Immature natural killer cell (primary cell): Measurements from ENCODE around the gene SHISA6. TPM values are rescaled to one million over a fixed set of nuclear protein-coding genes. Genes with fewer than 3 reads are reported as not detected.

ENCODE experiments used
- DNase-seq, 3 donors: peaks; one replicate each; pipeline ENCODE4 v3.0.0; 2022; ENCODE audit warnings: mixed read lengths in 1 of 3
- H3K27ac Mint-ChIP-seq, 6 donors: one replicate each; pipeline ENCODE4 v1.8.0; 2020; ENCODE audit warnings: mixed read lengths in 6 of 6, mild to moderate bottlenecking in 5 of 6, inconsistent platforms in 4 of 6, moderate library complexity in 3 of 6
- H3K27me3 Mint-ChIP-seq, 3 donors: one replicate each; pipeline ENCODE4 v1.8.0; 2020 to 2021; ENCODE audit warnings: low read depth in 3 of 3, mild to moderate bottlenecking in 3 of 3, mixed read lengths in 3 of 3, moderate library complexity in 3 of 3, inconsistent platforms in 1 of 3
- H3K36me3 Mint-ChIP-seq, 3 donors: one replicate each; pipeline ENCODE4 v1.8.0; 2020; ENCODE audit warnings: mixed read lengths in 3 of 3, inconsistent platforms in 2 of 3, mild to moderate bottlenecking in 2 of 3
- H3K4me1 Mint-ChIP-seq, 2 donors: one replicate each; pipeline ENCODE4 v1.8.0; 2020; ENCODE audit warnings: inconsistent platforms in 2 of 2, mild to moderate bottlenecking in 2 of 2, mixed read lengths in 2 of 2, moderate library complexity in 1 of 2
- H3K4me3 Mint-ChIP-seq, 5 donors: one replicate each; pipeline ENCODE4 v1.8.0; 2020; ENCODE audit warnings: mild to moderate bottlenecking in 5 of 5, mixed read lengths in 5 of 5, inconsistent platforms in 3 of 5, moderate library complexity in 3 of 5
- H3K9me3 Mint-ChIP-seq, 6 donors: one replicate each; pipeline ENCODE4 v1.8.0; 2020; ENCODE audit warnings: mild to moderate bottlenecking in 6 of 6, mixed read lengths in 6 of 6, inconsistent platforms in 4 of 6, moderate library complexity in 3 of 6
- polyA plus RNA-seq, 3 donors: library from polyadenylated mRNA; unstranded; fragments of 300-500 nt; fragmentation: Illumina TruSeq; gene quantifications; one replicate each; pipeline ENCODE4 v1.2.3, GENCODE V29; 2021

SHISA6 gene
- polyA plus RNA-seq, 3 donors from 2014 or later: not detected

- no peak overlapping the region for H3K4me3 Mint-ChIP-seq
- H3K9me3 Mint-ChIP-seq: peaks cover 8 to 19% (median 11%) of the 10 kb centered on the region in 6 donors
- H3K27ac Mint-ChIP-seq: no peak overlapping the region
- H3K4me1 Mint-ChIP-seq: no peaks in the 10 kb centered on the region
- no peaks in the 10 kb centered on the region for H3K36me3 Mint-ChIP-seq
- H3K27me3 Mint-ChIP-seq: peaks cover 0 to 2% (median 0%) of the 10 kb centered on the region in 3 donors
- no peak for DNase-seq
These were observed 165.7 kb downstream of the SHISA6 start for GRCh38 chr17:11406716-11407115.

GRCh38 chr17:11412654-11413053 is 171.6 kb downstream of the SHISA6 start:
- Mint-ChIP-seq H3K9me3 (peaks cover 0 to 8% (median 4%) of the 10 kb centered on the region in 6 donors), H3K36me3 (no peaks in the 10 kb centered on the region), H3K4me3 (no peak overlapping the region), H3K27ac (no peak overlapping the region), H3K4me1 (no peaks in the 10 kb centered on the region), H3K27me3 (peaks cover 0 to 3% (median 0%) of the 10 kb centered on the region in 3 donors)
- no peak for DNase-seq

DNA sequence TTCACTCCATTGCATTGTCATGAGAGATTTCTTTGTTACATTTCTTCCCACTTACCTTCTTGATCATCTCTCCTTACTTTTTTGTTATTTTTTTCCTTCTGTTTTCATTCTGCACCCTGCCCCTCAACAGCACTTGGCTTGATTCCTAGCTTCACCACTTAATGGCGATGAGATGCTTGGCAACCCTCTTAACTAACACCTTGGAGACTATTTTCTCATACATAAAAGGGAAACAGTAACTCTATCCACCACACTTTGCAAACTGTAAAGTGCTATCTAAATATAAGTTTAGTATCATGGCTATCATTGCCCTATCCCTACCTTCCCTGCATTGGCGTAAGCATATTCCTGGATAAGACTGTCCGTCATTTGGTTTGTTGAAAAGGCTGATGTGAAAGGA is 177.3 kb downstream of the SHISA6 start:
- Mint-ChIP-seq H3K9me3 (peaks cover 0 to 24% (median 3%) of the 10 kb centered on the region in 6 donors), H3K27me3 (peaks cover 0 to 5% (median 0%) of the 10 kb centered on the region in 3 donors), H3K4me3 (no peak overlapping the region), H3K4me1 (no peaks in the 10 kb centered on the region), H3K27ac (no peak overlapping the region), H3K36me3 (peaks cover 0 to 3% (median 0%) of the 10 kb centered on the region in 3 donors)
- DNase-seq: no peak

- no peak overlapping the region for H3K27ac Mint-ChIP-seq
- peaks cover 0 to 5% (median 2%) of the 10 kb centered on the region in 3 donors for H3K27me3 Mint-ChIP-seq
- no peaks in the 10 kb centered on the region for H3K4me1 Mint-ChIP-seq
- no peak overlapping the region for H3K4me3 Mint-ChIP-seq
- peaks cover 2 to 23% (median 16%) of the 10 kb centered on the region in 6 donors for H3K9me3 Mint-ChIP-seq
- H3K36me3 Mint-ChIP-seq: no peaks in the 10 kb centered on the region
- no peak for DNase-seq
These were observed 189.7 kb downstream of the SHISA6 start for GRCh38 chr17:11430751-11431150.

DNA sequence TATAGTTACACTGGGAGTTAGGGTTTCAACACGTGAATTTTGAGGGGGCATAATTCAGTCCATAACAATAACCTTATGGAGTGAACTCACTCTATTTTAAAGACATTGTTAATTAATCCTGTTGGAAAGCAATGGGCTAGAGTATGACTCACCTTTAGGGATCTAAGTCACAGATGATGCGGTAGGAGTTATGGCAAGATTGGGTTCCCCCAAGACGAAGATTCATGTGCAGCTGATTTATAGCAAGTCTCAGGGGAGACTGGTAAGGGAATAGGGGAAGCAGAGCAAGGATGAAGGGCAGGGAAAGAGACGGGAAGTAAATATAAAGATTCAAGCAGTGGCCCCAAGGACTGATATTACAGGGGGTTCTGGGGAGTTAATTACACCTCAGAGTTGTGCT is 197.7 kb downstream of the SHISA6 start:
- DNase-seq: no peak
- peaks cover 0 to 14% (median 6%) of the 10 kb centered on the region in 6 donors for H3K9me3 Mint-ChIP-seq
- H3K36me3 Mint-ChIP-seq: no peaks in the 10 kb centered on the region
- no peak overlapping the region for H3K27ac Mint-ChIP-seq
- H3K4me1 Mint-ChIP-seq: no peaks in the 10 kb centered on the region
- no peak overlapping the region for H3K4me3 Mint-ChIP-seq
- H3K27me3 Mint-ChIP-seq: peaks cover 0 to 2% (median 1%) of the 10 kb centered on the region in 3 donors

GRCh38 chr17:11441004-11441403 is 200.0 kb downstream of the SHISA6 start:
- Mint-ChIP-seq H3K4me3 (no peak overlapping the region), H3K27me3 (peaks cover 0 to 1% (median 0%) of the 10 kb centered on the region in 3 donors), H3K27ac (no peak overlapping the region), H3K4me1 (no peaks in the 10 kb centered on the region), H3K9me3 (peaks cover 0 to 16% (median 8%) of the 10 kb centered on the region in 6 donors), H3K36me3 (no peaks in the 10 kb centered on the region)
- no peak for DNase-seq

- DNase-seq: no peak
- Mint-ChIP-seq H3K27ac (no peak overlapping the region), H3K36me3 (no peaks in the 10 kb centered on the region), H3K9me3 (peaks cover 3 to 15% (median 8%) of the 10 kb centered on the region in 6 donors), H3K27me3 (no peaks in the 10 kb centered on the region), H3K4me3 (no peak overlapping the region), H3K4me1 (no peaks in the 10 kb centered on the region)
These were observed 205.3 kb downstream of the SHISA6 start for GRCh38 chr17:11446316-11446715.

DNA sequence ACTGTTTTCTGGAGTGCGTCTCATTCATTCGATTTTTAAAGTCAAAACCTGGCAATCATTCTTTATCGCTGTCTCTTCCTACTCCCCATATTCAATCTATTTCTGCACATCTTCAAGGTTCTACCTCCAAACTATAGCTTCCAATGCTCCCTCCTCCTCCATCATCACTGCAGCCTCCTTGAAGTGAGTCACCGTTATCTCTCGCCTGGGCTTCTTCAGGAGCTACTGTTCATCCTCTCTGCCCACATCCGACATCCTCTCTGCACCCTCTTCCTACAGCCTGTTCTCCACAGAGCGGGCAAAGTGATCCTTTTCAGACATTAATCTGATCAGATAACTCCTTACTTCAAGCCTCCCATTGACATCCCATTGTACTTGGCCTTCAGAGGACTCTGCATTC is 213.1 kb downstream of the SHISA6 start:
- Mint-ChIP-seq H3K36me3 (no peaks in the 10 kb centered on the region), H3K27ac (no peak overlapping the region), H3K27me3 (peaks cover 0 to 7% (median 4%) of the 10 kb centered on the region in 3 donors), H3K4me3 (no peak overlapping the region), H3K4me1 (no peaks in the 10 kb centered on the region), H3K9me3 (peaks cover under 1 to 16% (median 9%) of the 10 kb centered on the region in 6 donors)
- no peak for DNase-seq

GRCh38 chr17:11458279-11458678 is 217.3 kb downstream of the SHISA6 start:
- H3K9me3 Mint-ChIP-seq: peaks cover 0 to 11% (median 5%) of the 10 kb centered on the region in 6 donors
- no peak overlapping the region for H3K4me3 Mint-ChIP-seq
- no peak for DNase-seq
- H3K4me1 Mint-ChIP-seq: no peaks in the 10 kb centered on the region
- no peaks in the 10 kb centered on the region for H3K36me3 Mint-ChIP-seq
- H3K27ac Mint-ChIP-seq: no peak overlapping the region
- H3K27me3 Mint-ChIP-seq: peaks cover 0 to 10% (median 4%) of the 10 kb centered on the region in 3 donors

DNA sequence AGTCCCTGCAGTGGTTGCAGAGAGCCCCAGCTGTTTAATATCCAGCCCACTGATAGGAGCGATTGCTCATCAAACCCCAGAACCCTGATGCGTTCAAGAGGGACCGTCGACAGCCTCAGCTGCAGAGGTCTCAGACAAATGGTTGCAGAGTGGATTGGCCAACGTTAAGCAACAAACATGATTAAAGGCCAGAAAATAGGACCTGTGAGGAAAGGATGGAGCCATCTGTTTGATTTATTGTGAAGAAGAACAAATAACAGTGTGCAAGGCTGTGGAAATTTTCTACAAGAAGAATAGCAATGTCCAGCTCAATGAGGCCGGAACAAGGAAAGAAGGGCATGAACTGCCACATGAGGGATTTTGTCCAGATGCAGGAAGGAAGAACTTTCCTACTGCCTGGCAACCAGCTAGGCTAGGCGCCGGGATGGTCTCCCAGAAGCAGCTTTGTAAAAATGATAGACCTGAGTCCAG is 218.9 kb downstream of the SHISA6 start:
- H3K4me1 Mint-ChIP-seq: no peaks in the 10 kb centered on the region
- DNase-seq: no peak
- H3K27me3 Mint-ChIP-seq: peaks cover 0 to 10% (median 4%) of the 10 kb centered on the region in 3 donors
- H3K27ac Mint-ChIP-seq: no peak overlapping the region
- H3K36me3 Mint-ChIP-seq: no peaks in the 10 kb centered on the region
- no peak overlapping the region for H3K4me3 Mint-ChIP-seq
- peaks cover 0 to 6% (median 1%) of the 10 kb centered on the region in 6 donors for H3K9me3 Mint-ChIP-seq

DNA sequence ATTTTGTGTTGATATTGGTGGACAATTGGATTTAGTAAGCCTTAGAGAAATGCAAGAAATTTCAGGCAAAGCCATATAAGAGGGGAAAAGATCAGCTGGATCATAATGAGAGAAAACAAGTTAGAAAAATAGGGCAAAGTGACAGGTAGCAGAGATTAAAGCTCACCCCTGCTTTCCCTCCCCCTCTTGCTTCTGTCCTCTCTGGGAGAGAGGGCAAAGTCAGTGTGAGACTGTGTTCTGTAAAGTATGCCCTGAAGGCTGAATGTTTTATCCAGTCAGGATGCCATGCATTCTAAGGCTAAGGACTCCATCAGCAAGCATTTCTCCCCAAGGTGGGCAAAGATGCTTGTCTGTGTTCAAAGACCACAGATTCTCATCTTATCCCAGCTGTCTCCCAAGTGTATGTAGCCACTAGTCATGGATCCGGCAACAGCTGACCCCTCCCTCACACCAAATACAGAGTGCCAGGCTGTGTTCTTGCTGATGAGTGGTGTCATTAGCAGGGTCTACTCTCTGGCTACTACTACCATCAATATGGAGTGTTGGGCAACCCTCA is 221.1 kb downstream of the SHISA6 start:
- H3K9me3 Mint-ChIP-seq: peaks cover 0 to 17% (median 7%) of the 10 kb centered on the region in 6 donors
- H3K36me3 Mint-ChIP-seq: no peaks in the 10 kb centered on the region
- DNase-seq: no peak
- H3K4me1 Mint-ChIP-seq: no peaks in the 10 kb centered on the region
- H3K27me3 Mint-ChIP-seq: peaks cover 0 to 8% (median 1%) of the 10 kb centered on the region in 3 donors
- no peak overlapping the region for H3K27ac Mint-ChIP-seq
- H3K4me3 Mint-ChIP-seq: no peak overlapping the region

- Mint-ChIP-seq H3K36me3 (no peaks in the 10 kb centered on the region), H3K27me3 (peaks cover 0 to 3% (median 0%) of the 10 kb centered on the region in 3 donors), H3K4me3 (no peak overlapping the region), H3K4me1 (no peaks in the 10 kb centered on the region), H3K9me3 (peaks cover 3 to 20% (median 6%) of the 10 kb centered on the region in 6 donors), H3K27ac (no peak overlapping the region)
- no peak for DNase-seq
These were observed 226.6 kb downstream of the SHISA6 start for GRCh38 chr17:11467639-11468038.

DNA sequence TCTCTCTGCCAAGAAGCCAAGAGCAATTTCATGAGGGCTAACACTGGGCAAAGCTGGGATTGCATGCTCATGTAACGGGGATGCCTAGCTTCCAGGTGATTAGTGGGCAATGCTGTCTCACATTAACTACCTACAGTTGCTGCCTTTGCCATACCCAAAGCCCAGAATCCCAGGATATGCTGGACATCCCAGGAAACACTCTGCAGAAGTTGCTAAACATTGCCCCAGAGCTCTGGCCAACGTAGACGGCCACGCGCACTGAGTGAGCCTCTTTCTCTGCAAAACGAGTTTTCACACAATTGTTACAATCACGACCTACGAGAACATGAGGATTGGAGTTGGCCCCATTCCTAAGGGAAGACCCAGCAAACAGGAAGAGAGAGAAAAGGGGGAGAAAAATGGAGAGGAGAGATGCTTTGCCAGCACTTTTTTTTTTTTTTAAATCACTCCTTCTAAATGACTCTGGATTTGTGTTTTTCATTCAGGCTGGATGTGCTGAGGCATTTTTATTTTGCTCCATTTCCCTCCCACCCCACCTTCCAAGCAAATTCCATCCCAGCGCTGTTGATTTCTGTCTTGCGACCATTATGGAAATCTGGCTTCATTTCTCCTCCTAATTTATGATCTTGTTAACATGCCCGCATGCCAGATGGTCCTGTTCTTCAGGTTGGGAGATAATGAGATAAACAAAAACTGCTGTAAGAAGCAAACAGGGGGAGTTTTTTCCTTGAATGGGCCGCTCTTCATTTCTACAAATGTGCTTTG is 244.5 kb downstream of the SHISA6 start:
- no peaks in the 10 kb centered on the region for H3K4me1 Mint-ChIP-seq
- peaks cover 3 to 27% (median 9%) of the 10 kb centered on the region in 6 donors for H3K9me3 Mint-ChIP-seq
- no peak overlapping the region for H3K27ac Mint-ChIP-seq
- no peak overlapping the region for H3K4me3 Mint-ChIP-seq
- peaks cover 0 to 2% (median 0%) of the 10 kb centered on the region in 3 donors for H3K27me3 Mint-ChIP-seq
- DNase-seq: no peak
- no peaks in the 10 kb centered on the region for H3K36me3 Mint-ChIP-seq

GRCh38 chr17:11486101-11486867 is 245.3 kb downstream of the SHISA6 start:
- Mint-ChIP-seq H3K27me3 (peaks cover 0 to 2% (median 0%) of the 10 kb centered on the region in 3 donors), H3K4me1 (no peaks in the 10 kb centered on the region), H3K36me3 (no peaks in the 10 kb centered on the region)

More at GRCh38 chr17:11486101-11486867, 245.3 kb downstream of the SHISA6 start:
- H3K9me3 Mint-ChIP-seq: peaks cover 4 to 29% (median 12%) of the 10 kb centered on the region in 6 donors
- no peak for DNase-seq
- H3K4me3 Mint-ChIP-seq: no peak overlapping the region
- H3K27ac Mint-ChIP-seq: no peak overlapping the region
